ENCODE results near the gene URB1.

GRCh38 chr21:32312326-32312725, 80.5 kb downstream of the URB1 start:
- TF ChIP-seq POLR2A (IDR thresholded peaks at IDR 0.05) (no peak), CTCF (IDR thresholded peaks at IDR 0.05) (no peak), POLR2AphosphoS5 (IDR thresholded peaks at IDR 0.05) (no peak)

All from transverse colon (tissue), 4 donors.